ENCODE measurements around the gene YWHAG.

GRCh38 chr7:76386691-76387260 lies 28.0 kb upstream of the YWHAG start:
- TF ChIP-seq ZNF274 (IDR thresholded peaks at IDR 0.05; ENCODE audit: low read depth, low read length): no peak
- TF ChIP-seq YY1 (IDR thresholded peaks at IDR 0.05; ENCODE audit: insufficient read depth, insufficient read length): no peak
- no peak for TF ChIP-seq SUZ12 (IDR thresholded peaks at IDR 0.05; ENCODE audit: extremely low read depth, insufficient read depth, insufficient read length)
